ENCODE data around the gene OR10H1.

- TF ChIP-seq EZH2 (IDR thresholded peaks at IDR 0.05): no peak
- no peak for TF ChIP-seq CTCF (IDR thresholded peaks at IDR 0.05)
Observed at GRCh38 chr19:15810335-15810734, 5.1 kb downstream of the OR10H1 start.

Measured in neural progenitor cell (in vitro differentiated cells).